Adrenal gland (tissue), 12 donors: Measurements from ENCODE around the gene TNFRSF25. TPM values are rescaled to one million over a fixed set of nuclear protein-coding genes. Genes with fewer than 3 reads are reported as not detected.

Experiments
- DNase-seq, 7 donors: peaks; one replicate each; pipeline ENCODE4 v3.0.0-alpha.2; 2019 to 2020
- H3K27ac ChIP-seq, 5 donors: fragments of 200-600 bp; sonication (generic) in 4 of 5; 1 replicate in 3 of 5; 2 replicates in 2 of 5; pipeline versions ENCODE4 v1.5.1 to v1.8.0; 2016 to 2020; ENCODE audit warnings: mild to moderate bottlenecking in 1 of 5
- H3K27me3 ChIP-seq: fragments of 200-600 bp; 2 replicates; pipeline ENCODE4 v1.8.0; 2021
- H3K36me3 ChIP-seq, 2 donors: fragments of 200-600 bp; replicated peaks in 1 of 2; 1 replicate in 1 of 2; 2 replicates in 1 of 2; pipeline versions ENCODE4 v1.5.1 to v1.8.0; 2018 to 2022
- H3K4me1 ChIP-seq, 2 donors: fragments of 200-600 bp; replicated peaks in 1 of 2; 1 replicate in 1 of 2; 2 replicates in 1 of 2; pipeline versions ENCODE4 v1.5.1 to v1.8.0; 2018 to 2021
- H3K4me3 ChIP-seq, 4 donors: fragments of 200-600 bp; sonication (generic) in 3 of 4; one replicate each; pipeline ENCODE4 v1.5.1; 2016 to 2018
- H3K9me3 ChIP-seq, 3 donors: fragments of 200-600 bp; sonication (generic) in 1 of 3; replicated peaks in 1 of 3; 1 replicate in 2 of 3; 2 replicates in 1 of 3; pipeline versions ENCODE4 v1.5.1 to v1.8.0; 2016 to 2021
- POLR2A ChIP-seq, 2 donors: fragments of 450-650 bp; IDR thresholded peaks; one replicate each; pipeline ENCODE4 v1.6.1; 2017; ENCODE audit warnings: antibody characterized with exemption in 2 of 2, mild to moderate bottlenecking in 2 of 2, moderate library complexity in 1 of 2
- WGBS, 4 donors: extraction: QIAGEN DNeasy Blood & Tissue Kit in 2 of 4; methylation state at CpG; one replicate each; pipeline versions ENCODE4 v1.1.5 to v1.1.7; 2013 to 2017; 5-methylcytosine and 5-hydroxymethylcytosine counted together
- intact Hi-C, 2 donors: fragments of 100-400 bp; cut with DNase I; formaldehyde crosslinking; loops; one replicate each; pipeline versions ENCODE4 v1.14.1 to v1.15.0; 2022 to 2023
- polyA plus RNA-seq, 3 donors: library from polyadenylated mRNA; stranded (reverse); fragments of 200-250 nt in 2 of 3; fragments of 350-450 nt in 1 of 3; fragmentation: Illumina TruSeq in 1 of 3; extraction: RNeasy Lipid Tissue Mini Kit (QIAGEN cat#74804) in 1 of 3; gene quantifications; one replicate each; pipeline ENCODE4 v1.2.3, GENCODE V29; 2013 to 2014
- total RNA-seq, 9 donors: library from RNA; depleted of rRNA in 4 of 9; stranded (reverse); fragments of >200 nt in 4 of 9; fragments of 120-200 nt in 1 of 9; fragmentation: NEBNext Ultra II Directional in 1 of 9; extraction: Animal tissue kit (Norgen Biotek cat#: 25700) in 1 of 9; gene quantifications; one replicate each; pipeline versions ENCODE4 v1.1.0 to v1.2.4, GENCODE V29; 2013 to 2023
- TF ChIP-seq, protein P1 (sequence below), 6 experiments: fragments of 450-650 bp in 4 of 6; fragments of 200-600 bp in 2 of 6; sonication (generic) in 1 of 6; IDR thresholded peaks; 1 replicate in 5 of 6; 2 replicates in 1 of 6; pipeline versions ENCODE4 v1.5.1 to v1.8.0; 2016 to 2021; ENCODE audit warnings: antibody characterized with exemption in 6 of 6, mild to moderate bottlenecking in 2 of 6, moderate library complexity in 1 of 6
- donor health status: healthy with polysubstance abuse.
- donor health status: Bipolar disorder and iron deficiency.
- donor health status: DM: yes; HTN: yes; CAD: no.
- donor health status: DM: no; HTN: no; CAD: no.
- donor health status: DM: no; HTN: no; CAD: no.
- donor health status: DM: yes; HTN: yes; CAD: no.

The TNFRSF25 gene
- total and polyA plus RNA-seq, 12 donors: 1.2 to 169 (median 9.7) TPM

GRCh38 chr1:6468729-6469461, 2.9 kb upstream of the TNFRSF25 start:
- WGBS, 4 donors: 92 to 95% (median 93%) methylated on average over 8 to 13 of the region's 13 CpGs
- Histone ChIP-seq H3K27ac (no peak overlapping the region), H3K27me3 (no peaks in the 10 kb centered on the region), H3K9me3 (no peaks in the 10 kb centered on the region), H3K4me3 (no peak overlapping the region), H3K4me1 (no peaks in the 10 kb centered on the region), H3K36me3 (peaks cover 0 to 66% of the 10 kb centered on the region in 2 donors)
- TF ChIP-seq, protein P1, sequence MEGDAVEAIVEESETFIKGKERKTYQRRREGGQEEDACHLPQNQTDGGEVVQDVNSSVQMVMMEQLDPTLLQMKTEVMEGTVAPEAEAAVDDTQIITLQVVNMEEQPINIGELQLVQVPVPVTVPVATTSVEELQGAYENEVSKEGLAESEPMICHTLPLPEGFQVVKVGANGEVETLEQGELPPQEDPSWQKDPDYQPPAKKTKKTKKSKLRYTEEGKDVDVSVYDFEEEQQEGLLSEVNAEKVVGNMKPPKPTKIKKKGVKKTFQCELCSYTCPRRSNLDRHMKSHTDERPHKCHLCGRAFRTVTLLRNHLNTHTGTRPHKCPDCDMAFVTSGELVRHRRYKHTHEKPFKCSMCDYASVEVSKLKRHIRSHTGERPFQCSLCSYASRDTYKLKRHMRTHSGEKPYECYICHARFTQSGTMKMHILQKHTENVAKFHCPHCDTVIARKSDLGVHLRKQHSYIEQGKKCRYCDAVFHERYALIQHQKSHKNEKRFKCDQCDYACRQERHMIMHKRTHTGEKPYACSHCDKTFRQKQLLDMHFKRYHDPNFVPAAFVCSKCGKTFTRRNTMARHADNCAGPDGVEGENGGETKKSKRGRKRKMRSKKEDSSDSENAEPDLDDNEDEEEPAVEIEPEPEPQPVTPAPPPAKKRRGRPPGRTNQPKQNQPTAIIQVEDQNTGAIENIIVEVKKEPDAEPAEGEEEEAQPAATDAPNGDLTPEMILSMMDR (IDR thresholded peaks at IDR 0.05): no peak
- TF ChIP-seq POLR2A (IDR thresholded peaks at IDR 0.05): no peak
- no peak for DNase-seq
- intact Hi-C loops: no loop called here

- Histone ChIP-seq H3K4me3 (no peak overlapping the region), H3K9me3 (no peaks in the 10 kb centered on the region), H3K27me3 (no peaks in the 10 kb centered on the region), H3K27ac (no peak overlapping the region), H3K4me1 (no peaks in the 10 kb centered on the region), H3K36me3 (peaks cover 0 to 59% of the 10 kb centered on the region in 2 donors)
- no peak for TF ChIP-seq POLR2A (IDR thresholded peaks at IDR 0.05)
- TF ChIP-seq, protein P1 (IDR thresholded peaks at IDR 0.05): no peak
- no peak for DNase-seq
- WGBS, 4 donors: 92 to 98% (median 94%) methylated on average over 18 to 30 of the region's 30 CpGs
- intact Hi-C loops: no loop called here
Measured at GRCh38 chr1:6467744-6468688, 2.0 kb upstream of the TNFRSF25 start.

- DNase-seq: no peak
- H3K9me3 ChIP-seq: no peaks in the 10 kb centered on the region
- no peak overlapping the region for H3K4me3 ChIP-seq
- H3K36me3 ChIP-seq: peaks cover 0 to 59% of the 10 kb centered on the region in 2 donors
- TF ChIP-seq POLR2A (IDR thresholded peaks at IDR 0.05): no peak
- TF ChIP-seq, protein P1 (IDR thresholded peaks at IDR 0.05): no peak
- no peaks in the 10 kb centered on the region for H3K27me3 ChIP-seq
- H3K27ac ChIP-seq: no peak overlapping the region
- H3K4me1 ChIP-seq: no peaks in the 10 kb centered on the region
- WGBS, 4 donors: 95 to 100% (median 96%) methylated on average over 3 to 12 of the region's 12 CpGs
- intact Hi-C loops: no loop called here
Measured at GRCh38 chr1:6467224-6467623, 1.3 kb upstream of the TNFRSF25 start.

DNA sequence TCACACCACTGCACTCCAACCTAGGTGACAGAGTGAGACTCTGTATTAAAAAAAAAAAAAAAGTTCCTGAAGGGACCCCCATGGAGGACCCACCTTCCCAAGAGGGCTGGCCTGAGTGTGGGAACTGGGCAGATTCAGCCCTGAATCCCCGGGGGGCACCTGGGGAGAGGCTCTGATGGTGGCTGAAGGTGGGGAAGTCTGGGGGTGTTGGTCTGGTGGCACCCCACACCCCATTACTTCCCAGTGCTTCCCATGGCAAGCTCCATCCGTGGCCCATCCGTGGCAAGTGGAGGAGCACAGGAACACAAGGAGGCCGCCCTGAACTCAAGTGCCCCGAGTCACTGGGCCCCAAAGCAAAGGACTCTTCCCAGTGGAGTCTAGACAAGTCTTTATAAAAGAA, 778 bp upstream of the TNFRSF25 start:
- Histone ChIP-seq H3K4me3 (no peak overlapping the region), H3K9me3 (no peaks in the 10 kb centered on the region), H3K4me1 (no peaks in the 10 kb centered on the region), H3K27me3 (no peaks in the 10 kb centered on the region), H3K27ac (no peak overlapping the region), H3K36me3 (peaks cover 0 to 57% of the 10 kb centered on the region in 2 donors)
- intact Hi-C loops: no loop called here
- no peak for TF ChIP-seq POLR2A (IDR thresholded peaks at IDR 0.05)
- TF ChIP-seq, protein P1 (IDR thresholded peaks at IDR 0.05): no peak
- 88 to 98% (median 93%) methylated on average over 5 of the region's 5 CpGs for WGBS, 4 donors
- no peak for DNase-seq
